GM12878 (cell line): ENCODE results near the gene HERC2. TPM values are rescaled to one million over a fixed set of nuclear protein-coding genes. Genes with fewer than 3 reads are reported as not detected.

ENCODE experiments used
- ATAC-seq: fragments of 200-7000 bp; cut with Tn5 transposase; 3 replicates; pipeline ENCODE4 v1.9.1; 2020; ENCODE audit warnings: mild to moderate bottlenecking, moderate library complexity
- BruUV-seq: library from RNA; stranded (reverse); fragments of 400-500 nt; replicated peaks from 2 replicates; lab custom pipeline; 2021; lab: Mats Ljungman, UMichigan
- CTCF ChIA-PET: fragments of 300-600 bp; sonication (Branson Sonifier 250); formaldehyde crosslinking; extraction: SDS; loops from one replicate; lab custom pipeline; 2021; ENCODE audit warnings: inconsistent platforms; lab: Yijun Ruan, JAX
- POLR2A ChIA-PET: fragments of 350-600 bp; formaldehyde crosslinking; extraction: SDS; loops from one replicate; lab custom pipeline; 2021; ENCODE audit warnings: inconsistent platforms; lab: Charles Lee
- RAD21 ChIA-PET: fragments of 300-600 bp; sonication (Branson Sonifier 250); formaldehyde crosslinking; loops from one replicate; lab custom pipeline; 2023; ENCODE audit warnings: antibody characterized with exemption; ENCODE audit not compliant: unreplicated experiment; lab: Charles Lee
- SMC1A ChIA-PET: fragments of 300-600 bp; sonication (Branson Sonifier 250); formaldehyde crosslinking; loops from one replicate; lab custom pipeline; 2023; ENCODE audit not compliant: unreplicated experiment, uncharacterized antibody; lab: Charles Lee
- DNase-seq: peaks from one replicate; pipeline ENCODE4 v3.0.0-alpha.2; 2011; ENCODE audit warnings: low read depth, low spot score
- FAIRE-seq: peaks from 3 replicates; lab custom pipeline; 2011; peaks lifted over from hg19 to GRCh38; lab: Jason Lieb, UNC
- H2AFZ ChIP-seq: 2 replicates; pipeline ENCODE4 v1.6.0; 2011; ENCODE audit warnings: low read depth, low read length, control low read depth; ENCODE audit not compliant: control insufficient read depth
- H3K27ac ChIP-seq: 2 replicates; pipeline ENCODE4 v1.5.1; 2011; ENCODE audit warnings: control low read depth; ENCODE audit not compliant: control insufficient read depth, insufficient read depth
- H3K27me3 ChIP-seq, 2 experiments: replicated peaks in 1 of 2; 2 replicates each; pipeline versions ENCODE4 v1.6.0 to v1.6.1; 2011; ENCODE audit warnings: low read length in 1 of 2; ENCODE audit not compliant: control insufficient read depth in 2 of 2, insufficient read depth in 2 of 2
- H3K36me3 ChIP-seq, 2 experiments: 2 replicates each; pipeline ENCODE4 v1.5.1; 2011; ENCODE audit warnings: low read length in 1 of 2; ENCODE audit not compliant: control insufficient read depth in 2 of 2, insufficient read depth in 2 of 2
- H3K4me1 ChIP-seq: 2 replicates; pipeline ENCODE4 v1.6.1; 2011; ENCODE audit warnings: mild to moderate bottlenecking, low read length, moderate library complexity, mixed read lengths; ENCODE audit not compliant: control insufficient read depth, insufficient read depth
- H3K4me2 ChIP-seq: 2 replicates; pipeline ENCODE4 v1.6.0; 2011; ENCODE audit warnings: control low read depth; ENCODE audit not compliant: control insufficient read depth, insufficient read depth
- H3K4me3 ChIP-seq: fragments of 200-600 bp; sonication (generic); 2 replicates; pipeline ENCODE4 v1.5.1; 2016
- H3K79me2 ChIP-seq: 2 replicates; pipeline ENCODE4 v1.6.0; 2011; ENCODE audit warnings: low read length; ENCODE audit not compliant: control insufficient read depth, insufficient read depth
- H3K9ac ChIP-seq: 2 replicates; pipeline ENCODE4 v1.8.0; 2011; ENCODE audit warnings: low read length, control low read depth, mixed read lengths; ENCODE audit not compliant: control insufficient read depth, insufficient read depth
- H3K9me3 ChIP-seq: replicated peaks from 3 replicates; pipeline ENCODE4 v1.5.1; 2011; ENCODE audit warnings: mild to moderate bottlenecking, low read length; ENCODE audit not compliant: control insufficient read depth, insufficient read depth
- H4K20me1 ChIP-seq: 2 replicates; pipeline ENCODE4 v1.6.0; 2011; ENCODE audit not compliant: control insufficient read depth, insufficient read depth
- ASH2L ChIP-seq: fragments of 300-600, 200-600 bp; sonication (generic); IDR thresholded peaks from 2 replicates; pipeline ENCODE4 v1.6.1; 2017; ENCODE audit warnings: low read depth, mild to moderate bottlenecking, borderline replicate concordance
- CREM ChIP-seq: IDR thresholded peaks from 2 replicates; pipeline ENCODE4 v1.6.1; 2014; ENCODE audit warnings: antibody characterized with exemption, low read depth
- E2F4 ChIP-seq: IDR thresholded peaks from 2 replicates; pipeline ENCODE4 v1.6.1; 2012; ENCODE audit warnings: low read depth, low read length, improper control_type of control experiment
- ETV6 ChIP-seq, 2 experiments: fragments of 450-650 bp in 1 of 2; IDR thresholded peaks in 1 of 2; conservative IDR thresholded peaks in 1 of 2; 2 replicates each; pipeline ENCODE4 v1.6.1; 2014; ENCODE audit warnings: antibody characterized with exemption in 1 of 2, borderline replicate concordance in 1 of 2, low read depth in 1 of 2, mild to moderate bottlenecking in 1 of 2, moderate library complexity in 1 of 2
- FOXM1 ChIP-seq: IDR thresholded peaks from 2 replicates; pipeline ENCODE4 v1.6.1; 2012; ENCODE audit warnings: low read depth, mild to moderate bottlenecking, inconsistent platforms, low read length, moderate library complexity
- GATAD2B ChIP-seq: fragments of 450-650 bp; conservative IDR thresholded peaks from 2 replicates; pipeline ENCODE4 v1.6.1; 2017; ENCODE audit warnings: low read depth, mild to moderate bottlenecking, moderate library complexity
- IRF5 ChIP-seq: fragments of 450-650 bp; IDR thresholded peaks from 2 replicates; pipeline ENCODE4 v1.6.1; 2017; ENCODE audit warnings: borderline replicate concordance
- PKNOX1 ChIP-seq: fragments of 450-650 bp; IDR thresholded peaks from 2 replicates; pipeline ENCODE4 v1.6.1; 2016; ENCODE audit warnings: mild to moderate bottlenecking
- PML ChIP-seq: IDR thresholded peaks from 2 replicates; pipeline ENCODE4 v1.6.1; 2012; ENCODE audit warnings: low read length, inconsistent platforms
- POU2F2 ChIP-seq: IDR thresholded peaks from 3 replicates; pipeline ENCODE4 v1.6.1; 2011; ENCODE audit warnings: low read depth, mild to moderate bottlenecking, low read length, borderline replicate concordance
- RUNX3 ChIP-seq: IDR thresholded peaks from 2 replicates; pipeline ENCODE4 v1.6.1; 2012; ENCODE audit warnings: low read length, inconsistent platforms
- STAT3 ChIP-seq: IDR thresholded peaks from 2 replicates; pipeline ENCODE4 v1.6.1; 2011; ENCODE audit warnings: low read depth, low read length, improper control_type of control experiment
- SUPT20H ChIP-seq: IDR thresholded peaks from 2 replicates; pipeline ENCODE4 v1.6.1; 2011; ENCODE audit warnings: low read depth, mild to moderate bottlenecking, low read length, moderate library complexity, borderline replicate concordance; ENCODE audit not compliant: control insufficient read depth
- TCF7 ChIP-seq: IDR thresholded peaks from 2 replicates; pipeline ENCODE4 v1.6.1; 2014; ENCODE audit warnings: antibody characterized with exemption, borderline replicate concordance
- ZNF207 ChIP-seq: fragments of 450-650 bp; IDR thresholded peaks from 2 replicates; pipeline ENCODE4 v1.6.1; 2014; ENCODE audit warnings: antibody characterized with exemption, mild to moderate bottlenecking, borderline replicate concordance
- ZNF274 ChIP-seq: IDR thresholded peaks from one replicate; pipeline ENCODE4 v1.8.0; 2011; ENCODE audit not compliant: insufficient read length, insufficient read depth
- ZNF622 ChIP-seq: fragments of 450-650 bp; IDR thresholded peaks from 2 replicates; pipeline ENCODE4 v1.6.1; 2017; ENCODE audit warnings: mild to moderate bottlenecking, inconsistent platforms
- ZNF687 ChIP-seq: fragments of 450-650 bp; IDR thresholded peaks from 2 replicates; pipeline ENCODE4 v1.6.1; 2017; ENCODE audit warnings: mild to moderate bottlenecking, moderate library complexity
- ZZZ3 ChIP-seq: IDR thresholded peaks from 2 replicates; pipeline ENCODE4 v1.6.1; 2011; ENCODE audit warnings: low read depth; ENCODE audit not compliant: control insufficient read depth, insufficient read length
- WGBS: methylation state at CpG from one replicate; pipeline ENCODE4 v1.1.6; 2016; ENCODE audit warnings: low lambda C conversion rate; ENCODE audit not compliant: insufficient replicate concordance, insufficient coverage; ENCODE audit errors: missing lambda C conversion rate; 5-methylcytosine and 5-hydroxymethylcytosine counted together
- in situ Hi-C: fragments of 300-500 bp; cut with MboI; formaldehyde crosslinking; loops from 9 replicates; pipeline ENCODE4 v1.14.3; 2018; ENCODE audit warnings: mixed read lengths
- intact Hi-C: fragments of 100-400 bp; cut with micrococcal nuclease; formaldehyde crosslinking; loops from one replicate; pipeline ENCODE4 v1.14.2; 2022; ENCODE audit not compliant: unreplicated experiment
- polyA plus RNA-seq, 11 experiments: library from polyadenylated mRNA; depleted of rRNA in 4 of 11; unstranded in 6 of 11; stranded (reverse) in 5 of 11; fragments of >200 nt; fragmentation: Nextera tagmentation in 4 of 11; fragmentation: Illumina TruSeq in 1 of 11; extraction: Ambion mirVana in 4 of 11; extraction: Trizol in 1 of 11; gene quantifications; 1 replicate in 1 of 11; 2 replicates in 10 of 11; pipeline versions ENCODE4 v1.2.1 to v1.2.3, GENCODE V29; 2011 to 2016; ENCODE audit warnings: inconsistent platforms in 2 of 11, missing spikeins in 2 of 11, low read depth in 1 of 11
- total RNA-seq, 4 experiments: library from RNA; depleted of rRNA in 3 of 4; stranded (reverse); fragments of >200 nt in 3 of 4; fragmentation: Illumina TruSeq in 1 of 4; extraction: Trizol in 1 of 4; gene quantifications; 2 replicates each; pipeline versions ENCODE4 v1.2.1 to v1.2.3, GENCODE V29; 2013 to 2021

Gene HERC2
- total and polyA plus RNA-seq, 10 of the 15 experiments (the other 5 are each of a cell fraction or from before 2014, with no cell fraction given), result 6.1 to 39.0 (median 24.0) TPM

- H3K4me3 ChIP-seq, result no peak overlapping the region
- CTCF ChIA-PET, result no interaction called here
- no peaks in the 10 kb centered on the region for H3K79me2 ChIP-seq
- H4K20me1 ChIP-seq, result no peaks in the 10 kb centered on the region
- H2AFZ ChIP-seq, result no peak overlapping the region
- no peak for DNase-seq
- WGBS, result 33% methylated on average over 10 of the region's 10 CpGs
- H3K27me3 ChIP-seq, result peaks cover 7 to 11% of the 10 kb centered on the region in 2 experiments; a peak in 2 of 4 replicates
- no peak for ATAC-seq
- intact Hi-C loops, result no loop called here
- no peak for FAIRE-seq
- SMC1A ChIA-PET, result no interaction called here
- BruUV-seq, result no TSS peak
- RAD21 ChIA-PET, result no interaction called here
- H3K27ac ChIP-seq, result no peak overlapping the region
- H3K4me2 ChIP-seq, result no peak overlapping the region
- H3K36me3 ChIP-seq, result no peaks in the 10 kb centered on the region
- no peaks in the 10 kb centered on the region for H3K4me1 ChIP-seq
- POLR2A ChIA-PET, result no interaction called here
- in situ Hi-C loops, result no loop called here
- H3K9ac ChIP-seq, result no peak overlapping the region
- H3K9me3 ChIP-seq, result no peaks in the 10 kb centered on the region
- TF ChIP-seq PKNOX1, result no peak
- no peak for TF ChIP-seq ZNF274
- TF ChIP-seq ETV6 (conservative IDR thresholded peaks at IDR 0.05 in 1 of 2, IDR thresholded peaks at IDR 0.05 in 1 of 2; ENCODE audit: borderline replicate concordance in 1 of 2, low read depth in 1 of 2), result no peak
- no peak for TF ChIP-seq PML
- no peak for TF ChIP-seq FOXM1
- TF ChIP-seq SUPT20H, result no peak
- TF ChIP-seq TCF7, result no peak
- TF ChIP-seq POU2F2, result no peak
- TF ChIP-seq ASH2L, result no peak
- TF ChIP-seq E2F4, result no peak
- TF ChIP-seq RUNX3, result no peak
- no peak for TF ChIP-seq STAT3
- TF ChIP-seq ZNF207, result no peak
- TF ChIP-seq ZZZ3, result no peak
- TF ChIP-seq ZNF687, result no peak
- TF ChIP-seq ZNF622, result no peak
- TF ChIP-seq CREM, result no peak
- no peak for TF ChIP-seq IRF5
- no peak for TF ChIP-seq GATAD2B
Observed at GRCh38 chr15:28101983-28102441, 220.0 kb downstream of the HERC2 start.
